ENCODE data around the gene ANO8. TPM values are rescaled to one million over a fixed set of nuclear protein-coding genes. Genes with fewer than 3 reads are reported as not detected.

The ANO8 gene
- total RNA-seq, 1 donor from 2014 or later = 6.6 TPM

DNA sequence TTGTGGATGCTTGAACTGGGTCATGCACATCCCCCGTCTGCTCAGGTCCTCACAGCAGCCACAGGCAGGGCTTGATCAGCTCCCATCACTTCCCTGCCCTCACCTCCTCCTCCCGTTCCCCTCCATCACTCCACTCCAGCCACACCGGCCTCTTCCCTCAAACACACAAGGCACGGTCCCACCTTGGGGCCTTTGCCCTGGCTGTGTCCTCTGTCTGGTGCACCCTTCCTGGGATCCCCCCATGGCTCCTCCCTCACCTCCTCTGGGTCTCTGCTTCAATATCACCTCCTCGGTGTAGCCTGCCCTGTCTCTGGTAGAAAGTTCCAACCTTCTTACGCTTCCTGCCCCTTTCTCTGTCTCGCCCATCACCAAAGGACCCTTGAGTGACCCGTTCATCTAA is 18.7 kb upstream of the ANO8 start:
- intact Hi-C loops (cut with micrococcal nuclease) = no loop called here
- Mint-ChIP-seq H3K36me3 (ENCODE audit: low read depth) (no peaks in the 10 kb centered on the region), H3K27ac (no peak overlapping the region), H3K4me1 (peaks cover 4% of the 10 kb centered on the region), H3K9me3 (no peaks in the 10 kb centered on the region), H3K27me3 (peaks cover 2% of the 10 kb centered on the region), H3K4me3 (no peak overlapping the region)
- DNase-seq = no peak

DNA sequence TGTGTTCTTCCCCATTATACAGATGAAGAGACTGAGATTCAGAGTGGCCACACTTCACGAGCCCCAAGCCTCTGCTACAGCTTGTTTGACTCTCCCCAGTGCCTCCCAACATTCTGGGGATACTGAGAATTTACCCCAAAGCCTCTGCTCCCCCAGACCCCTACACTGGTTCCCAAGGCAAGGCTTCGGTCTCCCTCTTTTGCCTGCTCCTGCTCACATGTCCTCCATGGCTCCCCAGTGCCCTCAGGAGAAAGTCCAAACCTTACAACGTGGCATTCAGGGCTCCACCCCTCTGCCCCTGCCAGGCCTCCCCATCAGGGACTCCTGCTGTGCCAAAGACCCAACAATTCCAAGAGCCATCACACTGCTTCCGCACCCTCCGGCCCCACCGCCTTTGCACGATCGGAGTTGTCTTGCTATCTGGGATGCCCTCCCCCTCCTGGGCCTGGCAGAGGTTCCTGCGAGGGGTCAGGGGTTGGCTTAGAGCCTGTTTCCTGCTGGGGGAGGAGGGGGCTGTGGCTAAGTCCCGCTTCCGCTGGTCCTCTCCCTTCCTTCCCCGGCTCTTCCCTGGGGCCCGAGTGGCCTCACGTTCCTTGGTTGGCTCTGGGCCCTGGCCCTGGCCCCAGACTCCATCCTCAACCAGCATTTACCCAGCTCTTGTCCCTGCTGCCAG is 18.1 kb upstream of the ANO8 start:
- no peaks in the 10 kb centered on the region for H3K9me3 Mint-ChIP-seq
- peaks cover 4% of the 10 kb centered on the region for H3K27me3 Mint-ChIP-seq
- no peak overlapping the region for H3K27ac Mint-ChIP-seq
- H3K4me3 Mint-ChIP-seq = no peak overlapping the region
- intact Hi-C loops (cut with micrococcal nuclease) = no loop called here
- peaks cover 4% of the 10 kb centered on the region for H3K4me1 Mint-ChIP-seq
- H3K36me3 Mint-ChIP-seq (ENCODE audit: low read depth) = no peaks in the 10 kb centered on the region
- DNase-seq = no peak

GRCh38 chr19:17351815-17352435 is 17.3 kb upstream of the ANO8 start:
- H3K27ac Mint-ChIP-seq = no peak overlapping the region
- H3K27me3 Mint-ChIP-seq = peaks cover 4% of the 10 kb centered on the region
- intact Hi-C loops (cut with micrococcal nuclease) = no loop called here
- no peak for DNase-seq
- H3K36me3 Mint-ChIP-seq (ENCODE audit: low read depth) = no peaks in the 10 kb centered on the region
- H3K4me1 Mint-ChIP-seq = peaks cover 4% of the 10 kb centered on the region
- H3K9me3 Mint-ChIP-seq = no peaks in the 10 kb centered on the region
- H3K4me3 Mint-ChIP-seq = no peak overlapping the region

GRCh38 chr19:17348700-17349099 is 14.0 kb upstream of the ANO8 start:
- H3K27ac Mint-ChIP-seq = no peak overlapping the region
- H3K9me3 Mint-ChIP-seq = no peaks in the 10 kb centered on the region
- intact Hi-C loops (cut with micrococcal nuclease) = no loop called here
- H3K27me3 Mint-ChIP-seq = peaks cover 4% of the 10 kb centered on the region
- H3K4me1 Mint-ChIP-seq = peaks cover 9% of the 10 kb centered on the region
- H3K36me3 Mint-ChIP-seq (ENCODE audit: low read depth) = no peaks in the 10 kb centered on the region
- H3K4me3 Mint-ChIP-seq = peak overlapping the region; percentile 23
- DNase-seq = no peak

- peaks cover 9% of the 10 kb centered on the region for H3K4me1 Mint-ChIP-seq
- H3K9me3 Mint-ChIP-seq = no peaks in the 10 kb centered on the region
- DNase-seq = no peak
- H3K27me3 Mint-ChIP-seq = peaks cover 4% of the 10 kb centered on the region
- no peak overlapping the region for H3K4me3 Mint-ChIP-seq
- no peak overlapping the region for H3K27ac Mint-ChIP-seq
- H3K36me3 Mint-ChIP-seq (ENCODE audit: low read depth) = peaks cover under 1% of the 10 kb centered on the region
- intact Hi-C loops (cut with micrococcal nuclease) = no loop called here
Measured at GRCh38 chr19:17347877-17348276, 13.2 kb upstream of the ANO8 start.

GRCh38 chr19:17347361-17347760 is 12.7 kb upstream of the ANO8 start:
- no peak overlapping the region for H3K27ac Mint-ChIP-seq
- DNase-seq = no peak
- peaks cover 9% of the 10 kb centered on the region for H3K4me1 Mint-ChIP-seq
- peaks cover 4% of the 10 kb centered on the region for H3K27me3 Mint-ChIP-seq
- H3K4me3 Mint-ChIP-seq = no peak overlapping the region
- no peaks in the 10 kb centered on the region for H3K9me3 Mint-ChIP-seq
- intact Hi-C loops (cut with micrococcal nuclease) = no loop called here
- peaks cover 2% of the 10 kb centered on the region for H3K36me3 Mint-ChIP-seq (ENCODE audit: low read depth)

DNA sequence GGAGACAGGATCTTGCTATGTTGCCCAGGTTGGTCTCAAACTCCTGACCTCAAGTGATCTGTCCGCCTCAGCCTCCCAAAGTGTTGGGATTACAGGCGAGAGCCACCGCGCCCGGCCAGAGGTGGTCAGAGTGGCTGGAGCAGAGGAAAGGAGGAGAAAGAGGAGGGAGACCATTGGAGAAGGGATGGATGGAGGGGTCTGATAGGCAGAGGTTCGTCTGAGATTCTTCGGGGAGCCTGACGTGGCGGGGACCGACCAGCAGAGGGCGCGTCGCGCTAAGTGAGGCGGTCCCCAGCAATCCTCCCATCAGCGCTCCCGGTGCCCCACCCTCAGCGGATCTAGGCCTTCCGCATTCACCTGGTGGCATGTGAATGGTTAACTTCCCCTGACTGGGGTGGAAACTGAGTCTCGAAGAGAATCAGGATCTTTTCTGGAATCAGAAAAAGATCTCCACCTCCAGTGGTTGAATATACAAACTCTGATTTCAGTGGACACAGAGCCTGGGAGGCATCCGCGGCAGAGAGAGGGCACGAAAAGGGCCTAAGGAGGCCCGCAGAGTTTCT is 11.5 kb upstream of the ANO8 start:
- peak; percentile 95 for DNase-seq
- no peaks in the 10 kb centered on the region for H3K9me3 Mint-ChIP-seq
- H3K27ac Mint-ChIP-seq = no peak overlapping the region
- peaks cover 2% of the 10 kb centered on the region for H3K36me3 Mint-ChIP-seq (ENCODE audit: low read depth)
- H3K4me1 Mint-ChIP-seq = peaks cover 7% of the 10 kb centered on the region
- H3K4me3 Mint-ChIP-seq = peak overlapping the region; percentile 23
- intact Hi-C loops (cut with micrococcal nuclease) = loop anchor here (1.0 kb wide), 2 partner anchors 40 to 120 kb away; no protein-coding TSS in a partner anchor
- peaks cover 4% of the 10 kb centered on the region for H3K27me3 Mint-ChIP-seq

DNA sequence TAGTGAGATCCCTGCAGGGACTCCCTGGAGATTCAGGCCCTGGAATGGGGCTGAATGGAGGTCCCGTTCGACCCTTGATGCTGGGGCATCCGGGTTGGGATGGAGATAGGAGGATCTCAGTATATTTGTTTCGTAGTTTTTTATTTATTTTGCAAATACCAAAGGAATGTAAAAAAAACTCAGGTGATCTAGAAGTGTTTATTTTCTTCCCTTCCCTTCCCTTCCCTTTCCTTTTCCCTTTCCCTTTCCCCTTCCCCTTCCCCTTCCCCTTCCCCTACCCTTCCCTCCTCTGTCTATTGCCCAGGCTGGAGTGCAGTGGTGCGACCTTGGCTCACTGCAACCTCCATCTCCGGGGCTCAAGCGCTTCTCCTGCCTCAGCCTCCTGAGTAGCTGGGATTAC is 7.2 kb upstream of the ANO8 start:
- H3K27ac Mint-ChIP-seq = no peak overlapping the region
- H3K4me1 Mint-ChIP-seq = peaks cover 13% of the 10 kb centered on the region
- no peak for DNase-seq
- intact Hi-C loops (cut with micrococcal nuclease) = no loop called here
- no peak overlapping the region for H3K4me3 Mint-ChIP-seq
- H3K27me3 Mint-ChIP-seq = no peaks in the 10 kb centered on the region
- no peaks in the 10 kb centered on the region for H3K9me3 Mint-ChIP-seq
- H3K36me3 Mint-ChIP-seq (ENCODE audit: low read depth) = peaks cover 8% of the 10 kb centered on the region

GRCh38 chr19:17341386-17341785 is 6.7 kb upstream of the ANO8 start:
- H3K9me3 Mint-ChIP-seq = no peaks in the 10 kb centered on the region
- no peak for DNase-seq
- no peak overlapping the region for H3K4me3 Mint-ChIP-seq
- intact Hi-C loops (cut with micrococcal nuclease) = no loop called here
- H3K27me3 Mint-ChIP-seq = no peaks in the 10 kb centered on the region
- H3K27ac Mint-ChIP-seq = no peak overlapping the region
- peaks cover 16% of the 10 kb centered on the region for H3K4me1 Mint-ChIP-seq
- peaks cover 8% of the 10 kb centered on the region for H3K36me3 Mint-ChIP-seq (ENCODE audit: low read depth)

GRCh38 chr19:17340871-17341357 is 6.3 kb upstream of the ANO8 start:
- Mint-ChIP-seq H3K4me3 (no peak overlapping the region), H3K4me1 (peaks cover 14% of the 10 kb centered on the region), H3K36me3 (ENCODE audit: low read depth) (peaks cover 8% of the 10 kb centered on the region), H3K27me3 (no peaks in the 10 kb centered on the region), H3K9me3 (no peaks in the 10 kb centered on the region), H3K27ac (no peak overlapping the region)
- no peak for DNase-seq
- intact Hi-C loops (cut with micrococcal nuclease) = no loop called here

DNA sequence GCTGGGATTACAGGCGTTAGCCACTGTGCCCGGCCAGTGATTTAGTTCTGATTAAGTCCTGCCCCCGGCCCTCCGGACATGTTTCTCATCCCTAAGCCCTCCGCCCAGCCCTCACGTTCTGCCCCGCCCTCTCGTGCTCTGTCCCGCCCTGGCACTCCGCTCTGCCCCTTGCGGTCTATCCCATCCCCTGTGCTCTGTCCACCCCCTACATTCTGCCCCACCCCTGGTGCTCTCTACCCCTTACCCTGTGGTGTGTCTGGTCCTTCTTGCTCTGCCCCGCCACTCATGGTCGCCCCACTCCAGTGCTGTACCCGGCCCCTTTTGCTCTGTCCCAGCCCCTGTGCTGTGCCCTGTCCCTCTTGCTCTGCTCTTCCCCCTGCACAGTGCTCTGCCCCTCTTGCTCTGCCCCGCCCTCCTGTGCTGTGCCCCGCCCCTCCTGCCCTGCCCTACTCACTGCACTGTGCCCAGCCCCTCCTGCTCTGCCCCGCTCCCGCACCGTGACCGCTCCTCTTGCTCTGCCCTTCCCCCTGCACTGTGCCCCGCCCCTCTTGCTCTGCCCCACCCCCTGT is 5.7 kb upstream of the ANO8 start:
- H3K27me3 Mint-ChIP-seq = no peaks in the 10 kb centered on the region
- H3K4me1 Mint-ChIP-seq = peaks cover 14% of the 10 kb centered on the region
- H3K4me3 Mint-ChIP-seq = no peak overlapping the region
- no peaks in the 10 kb centered on the region for H3K9me3 Mint-ChIP-seq
- H3K36me3 Mint-ChIP-seq (ENCODE audit: low read depth) = peaks cover 8% of the 10 kb centered on the region
- no peak overlapping the region for H3K27ac Mint-ChIP-seq
- DNase-seq = no peak
- intact Hi-C loops (cut with micrococcal nuclease) = no loop called here

DNA sequence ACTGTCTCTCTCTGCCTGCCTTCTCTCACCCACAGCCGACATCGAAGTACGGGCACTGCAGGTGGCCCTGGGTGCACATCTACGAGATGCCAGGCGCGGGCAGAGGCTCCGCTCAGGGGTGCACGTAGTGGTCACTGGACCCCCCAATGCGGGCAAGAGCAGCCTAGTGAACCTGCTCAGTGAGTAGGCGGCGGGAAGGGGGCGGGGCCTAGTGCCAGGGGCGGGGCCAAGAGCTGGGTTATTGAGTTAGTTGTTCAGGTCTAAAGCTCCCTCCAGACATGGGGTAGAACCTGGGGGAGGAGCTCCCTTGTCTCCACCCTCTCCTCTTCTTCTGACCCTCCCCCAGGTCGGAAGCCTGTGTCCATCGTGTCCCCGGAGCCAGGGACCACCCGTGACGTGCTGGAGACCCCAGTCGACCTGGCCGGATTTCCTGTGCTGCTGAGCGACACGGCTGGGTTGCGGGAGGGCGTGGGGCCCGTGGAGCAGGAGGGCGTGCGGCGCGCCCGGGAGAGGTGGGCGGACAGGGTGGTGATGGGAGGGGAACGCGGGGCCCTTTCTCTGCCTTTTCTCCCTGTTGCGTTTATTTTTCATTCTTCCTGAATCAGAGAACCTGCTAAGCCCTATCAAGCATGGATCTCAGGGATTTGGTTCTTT is 4.6 kb upstream of the ANO8 start:
- no peaks in the 10 kb centered on the region for H3K27me3 Mint-ChIP-seq
- intact Hi-C loops (cut with micrococcal nuclease) = no loop called here

GRCh38 chr19:17338433-17339078 is 3.9 kb upstream of the ANO8 start:
- peaks cover 23% of the 10 kb centered on the region for H3K4me1 Mint-ChIP-seq
- intact Hi-C loops (cut with micrococcal nuclease) = no loop called here

More for the DNA sequence above, 4.6 kb upstream of the ANO8 start:
- H3K4me1 Mint-ChIP-seq = peaks cover 19% of the 10 kb centered on the region
- H3K27ac Mint-ChIP-seq = no peak overlapping the region
- peaks cover 8% of the 10 kb centered on the region for H3K36me3 Mint-ChIP-seq (ENCODE audit: low read depth)
- no peaks in the 10 kb centered on the region for H3K9me3 Mint-ChIP-seq
- DNase-seq = peak; percentile 77
- peak overlapping the region; percentile 68 for H3K4me3 Mint-ChIP-seq

More at GRCh38 chr19:17338433-17339078, 3.9 kb upstream of the ANO8 start:
- Mint-ChIP-seq H3K27ac (no peak overlapping the region), H3K36me3 (ENCODE audit: low read depth) (peaks cover 10% of the 10 kb centered on the region), H3K4me3 (peak overlapping the region; percentile 99), H3K9me3 (no peaks in the 10 kb centered on the region), H3K27me3 (no peaks in the 10 kb centered on the region)
- no peak for DNase-seq

Data from activated CD4-positive, alpha-beta T cell treated with anti-CD3 and anti-CD28 coated beads, Interleukin-2, amount 10 ng/mL, durations not matched to agents 24 days and 14 days (primary cell).